Endothelial cell of umbilical vein (primary cell): ENCODE data around the gene ATG5. TPM values are rescaled to one million over a fixed set of nuclear protein-coding genes. Genes with fewer than 3 reads are reported as not detected.

Source experiments
- BruUV-seq: library from RNA; stranded (reverse); fragments of 400-500 nt; replicated peaks from 2 replicates; lab custom pipeline; 2021; lab: Mats Ljungman, UMichigan
- CTCF ChIA-PET: fragments of 300-600, 350-600 bp; sonication (Branson Sonifier 250); formaldehyde crosslinking; loops from one replicate; lab custom pipeline; 2021; ENCODE audit warnings: antibody characterized with exemption, inconsistent platforms; lab: Charles Lee
- POLR2A ChIA-PET: fragments of 300-600, 350-600 bp; sonication (Branson Sonifier 250); formaldehyde crosslinking; loops from one replicate; lab custom pipeline; 2021; ENCODE audit warnings: antibody characterized with exemption, inconsistent platforms; lab: Charles Lee
- DNase-seq: peaks from one replicate; pipeline ENCODE4 v3.0.0-alpha.2; 2011; ENCODE audit warnings: low read depth, low spot score
- FAIRE-seq: peaks from 2 replicates; lab custom pipeline; 2011; peaks lifted over from hg19 to GRCh38; lab: Jason Lieb, UNC
- H2AFZ ChIP-seq: 2 replicates; pipeline ENCODE4 v1.6.0; 2012; ENCODE audit warnings: low read depth, low read length, control low read depth, inconsistent platforms
- H3K27ac ChIP-seq: 2 replicates; pipeline ENCODE4 v1.5.1; 2011; ENCODE audit warnings: low read depth, mild to moderate bottlenecking, control low read depth, low read length, moderate library complexity; ENCODE audit not compliant: insufficient read depth
- H3K27me3 ChIP-seq, 2 experiments: 2 replicates each; pipeline versions ENCODE4 v1.6.0 to v1.6.1; 2011; ENCODE audit warnings: low read length in 2 of 2, mixed read lengths in 1 of 2; ENCODE audit not compliant: control insufficient read depth in 2 of 2, insufficient read depth in 2 of 2
- H3K36me3 ChIP-seq, 2 experiments: 2 replicates in 1 of 2; 3 replicates in 1 of 2; pipeline ENCODE4 v1.5.1; 2011; ENCODE audit warnings: low read length in 2 of 2, mild to moderate bottlenecking in 1 of 2, moderate library complexity in 1 of 2; ENCODE audit not compliant: control insufficient read depth in 2 of 2, insufficient read depth in 2 of 2; ENCODE audit errors: extremely low read depth in 1 of 2
- H3K4me1 ChIP-seq: 3 replicates; pipeline ENCODE4 v1.5.1; 2011; ENCODE audit warnings: mild to moderate bottlenecking, low read length; ENCODE audit not compliant: control insufficient read depth, insufficient read depth; ENCODE audit errors: extremely low read depth
- H3K4me2 ChIP-seq: 2 replicates; pipeline ENCODE4 v1.6.1; 2011; ENCODE audit warnings: low read length, control low read depth, mixed read lengths; ENCODE audit not compliant: insufficient read depth
- H3K4me3 ChIP-seq, 3 experiments: fragments of 200-600 bp in 1 of 3; sonication (generic), shearing (Covaris generic) in 1 of 3; replicated peaks in 1 of 3; 2 replicates each; pipeline ENCODE4 v1.5.1; 2011 to 2016; ENCODE audit warnings: control low read depth in 3 of 3, low read length in 3 of 3, mild to moderate bottlenecking in 2 of 3, inconsistent platforms in 1 of 3, low read depth in 1 of 3, moderate library complexity in 1 of 3; ENCODE audit not compliant: insufficient read depth in 1 of 3
- H3K79me2 ChIP-seq: 2 replicates; pipeline ENCODE4 v1.6.0; 2012; ENCODE audit warnings: low read length, inconsistent platforms; ENCODE audit not compliant: control insufficient read depth, insufficient read depth
- H3K9ac ChIP-seq: replicated peaks from 2 replicates; pipeline ENCODE3; 2011; ENCODE audit warnings: low read length, control low read depth; ENCODE audit not compliant: insufficient read depth; ENCODE audit errors: extremely low read depth
- H3K9me1 ChIP-seq: replicated peaks from 3 replicates; pipeline ENCODE4 v1.6.0; 2011; ENCODE audit warnings: mild to moderate bottlenecking, low read length; ENCODE audit not compliant: control insufficient read depth, insufficient read depth; ENCODE audit errors: extremely low read depth
- H3K9me3 ChIP-seq: replicated peaks from 2 replicates; pipeline ENCODE4 v1.5.1; 2012; ENCODE audit warnings: low read length, inconsistent platforms; ENCODE audit not compliant: control insufficient read depth, insufficient read depth
- H4K20me1 ChIP-seq: replicated peaks from 2 replicates; pipeline ENCODE3; 2011; ENCODE audit warnings: mild to moderate bottlenecking, low read length; ENCODE audit not compliant: control insufficient read depth, insufficient read depth; ENCODE audit errors: extremely low read depth
- EZH2 ChIP-seq: IDR thresholded peaks from 2 replicates; pipeline ENCODE4 v1.6.1; 2012; ENCODE audit warnings: borderline replicate concordance, low read depth, mild to moderate bottlenecking, moderate library complexity, low read length, inconsistent platforms; ENCODE audit not compliant: severe bottlenecking
- FOS ChIP-seq: IDR thresholded peaks from 2 replicates; pipeline ENCODE4 v1.6.1; 2011; ENCODE audit warnings: mild to moderate bottlenecking, low read length, moderate library complexity, borderline replicate concordance; ENCODE audit not compliant: insufficient read depth
- GATA2 ChIP-seq: IDR thresholded peaks from 2 replicates; pipeline ENCODE4 v1.7.0; 2011; ENCODE audit warnings: low read depth, mild to moderate bottlenecking, moderate library complexity, mixed read lengths, low read length; ENCODE audit not compliant: insufficient read length, insufficient read depth
- JUN ChIP-seq: IDR thresholded peaks from 2 replicates; pipeline ENCODE4 v1.6.1; 2011; ENCODE audit warnings: borderline replicate concordance, low read depth; ENCODE audit not compliant: insufficient read length, insufficient read depth
- MYC ChIP-seq: IDR thresholded peaks from one replicate; pipeline ENCODE4 v1.6.1; 2011; ENCODE audit warnings: mild to moderate bottlenecking, low read depth, low read length
- POLR2A ChIP-seq: IDR thresholded peaks from 2 replicates; pipeline ENCODE4 v1.6.1; 2012; ENCODE audit warnings: low read depth, mild to moderate bottlenecking, control low read depth, low read length
- POLR2AphosphoS5 ChIP-seq: IDR thresholded peaks from 2 replicates; pipeline ENCODE4 v1.6.1; 2012; ENCODE audit warnings: low read depth, mild to moderate bottlenecking, control low read depth, low read length, moderate library complexity; ENCODE audit not compliant: insufficient read depth
- dilution Hi-C: fragments of 300-500 bp; cut with MboI; formaldehyde crosslinking; loops from one replicate; pipeline ENCODE4 v1.15.0; 2019; ENCODE audit warnings: low sequenced_read_pairs; ENCODE audit not compliant: extremely low pct_ligation_motif_present
- intact Hi-C: fragments of 100-400 bp; cut with micrococcal nuclease; formaldehyde crosslinking; loops from one replicate; pipeline ENCODE4 v1.10.0; 2022
- polyA plus RNA-seq, 4 experiments: library from polyadenylated mRNA; depleted of rRNA in 3 of 4; stranded (reverse) in 3 of 4; unstranded in 1 of 4; fragments of >200 nt; gene quantifications; 2 replicates each; pipeline versions ENCODE4 v1.2.1 to v1.2.3, GENCODE V29; 2011 to 2012; ENCODE audit warnings: missing spikeins in 1 of 4
- total RNA-seq: library from RNA; stranded (reverse); gene quantifications from 2 replicates; pipeline ENCODE4 v1.2.3, GENCODE V29; 2021
- TF ChIP-seq, protein P1 (sequence below): IDR thresholded peaks from 2 replicates; pipeline ENCODE4 v1.6.1; 2011; ENCODE audit not compliant: insufficient read depth, insufficient read length
- TF ChIP-seq, protein P2 (sequence below), 2 donors: IDR thresholded peaks; 1 replicate in 1 of 2; 2 replicates in 1 of 2; pipeline ENCODE4 v1.5.1; 2011; ENCODE audit warnings: low read length in 2 of 2, mild to moderate bottlenecking in 2 of 2, moderate library complexity in 2 of 2, control low read depth in 1 of 2, inconsistent platforms in 1 of 2, low read depth in 1 of 2; ENCODE audit not compliant: insufficient read depth in 1 of 2; ENCODE audit errors: extremely low read depth in 1 of 2

ATG5 gene
- total and polyA plus RNA-seq, 2 donors (not counting 3 experiments of a cell fraction or from before 2014, with no cell fraction given), result 14.1 to 32.8 TPM

DNA sequence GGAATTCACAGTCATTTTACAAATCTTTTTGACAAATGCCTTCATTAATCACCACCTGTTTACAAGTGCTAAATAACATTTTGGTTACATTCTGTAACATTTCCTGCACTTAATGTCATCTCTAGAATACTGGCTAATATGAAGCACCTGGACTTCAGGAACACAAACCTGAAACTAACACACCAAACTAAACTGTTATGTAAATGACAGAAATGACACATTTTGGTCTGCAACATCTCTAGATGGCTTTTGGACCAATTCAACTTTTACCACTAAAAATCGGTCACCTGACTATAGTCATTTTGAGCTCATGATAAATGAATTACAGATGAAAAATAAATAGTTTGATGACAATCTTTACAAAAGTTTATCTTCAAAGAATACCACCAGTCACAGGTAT, 80.6 kb downstream of the ATG5 start:
- H3K4me2 ChIP-seq, result no peak overlapping the region
- DNase-seq (no peak), FAIRE-seq (no peak)
- peaks cover under 1% of the 10 kb centered on the region for H3K79me2 ChIP-seq
- no peak overlapping the region for H3K9ac ChIP-seq
- BruUV-seq, result no TSS peak
- intact Hi-C loops (no loop called here), dilution Hi-C loops (no loop called here)
- no peaks in the 10 kb centered on the region for H3K4me1 ChIP-seq
- no peak overlapping the region for H3K27ac ChIP-seq
- no peaks in the 10 kb centered on the region for H3K9me3 ChIP-seq
- H2AFZ ChIP-seq, result no peak overlapping the region
- no peaks in the 10 kb centered on the region for H4K20me1 ChIP-seq
- H3K36me3 ChIP-seq, result no peaks in the 10 kb centered on the region
- POLR2A ChIA-PET, result no interaction called here
- H3K27me3 ChIP-seq, result no peaks in the 10 kb centered on the region
- CTCF ChIA-PET, result no interaction called here
- H3K9me1 ChIP-seq, result no peaks in the 10 kb centered on the region
- TF ChIP-seq, protein P1, sequence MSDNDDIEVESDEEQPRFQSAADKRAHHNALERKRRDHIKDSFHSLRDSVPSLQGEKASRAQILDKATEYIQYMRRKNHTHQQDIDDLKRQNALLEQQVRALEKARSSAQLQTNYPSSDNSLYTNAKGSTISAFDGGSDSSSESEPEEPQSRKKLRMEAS, result no peak
- TF ChIP-seq, protein P2, sequence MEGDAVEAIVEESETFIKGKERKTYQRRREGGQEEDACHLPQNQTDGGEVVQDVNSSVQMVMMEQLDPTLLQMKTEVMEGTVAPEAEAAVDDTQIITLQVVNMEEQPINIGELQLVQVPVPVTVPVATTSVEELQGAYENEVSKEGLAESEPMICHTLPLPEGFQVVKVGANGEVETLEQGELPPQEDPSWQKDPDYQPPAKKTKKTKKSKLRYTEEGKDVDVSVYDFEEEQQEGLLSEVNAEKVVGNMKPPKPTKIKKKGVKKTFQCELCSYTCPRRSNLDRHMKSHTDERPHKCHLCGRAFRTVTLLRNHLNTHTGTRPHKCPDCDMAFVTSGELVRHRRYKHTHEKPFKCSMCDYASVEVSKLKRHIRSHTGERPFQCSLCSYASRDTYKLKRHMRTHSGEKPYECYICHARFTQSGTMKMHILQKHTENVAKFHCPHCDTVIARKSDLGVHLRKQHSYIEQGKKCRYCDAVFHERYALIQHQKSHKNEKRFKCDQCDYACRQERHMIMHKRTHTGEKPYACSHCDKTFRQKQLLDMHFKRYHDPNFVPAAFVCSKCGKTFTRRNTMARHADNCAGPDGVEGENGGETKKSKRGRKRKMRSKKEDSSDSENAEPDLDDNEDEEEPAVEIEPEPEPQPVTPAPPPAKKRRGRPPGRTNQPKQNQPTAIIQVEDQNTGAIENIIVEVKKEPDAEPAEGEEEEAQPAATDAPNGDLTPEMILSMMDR (IDR thresholded peaks at IDR 0.05; ENCODE audit: extremely low read depth in 1 of 2, insufficient read depth in 1 of 2, low read depth in 1 of 2, low read length in 2 of 2), result no peak
- TF ChIP-seq EZH2 (no peak), FOS (no peak), POLR2A (no peak), POLR2AphosphoS5 (no peak), GATA2 (no peak), JUN (no peak), MYC (no peak)
- no peak overlapping the region for H3K4me3 ChIP-seq
